Upper lobe of left lung (tissue), 6 donors: ENCODE measurements around the gene GABRG3. TPM values are rescaled to one million over a fixed set of nuclear protein-coding genes. Genes with fewer than 3 reads are reported as not detected.

Experiments
- ATAC-seq, 2 donors: fragments of 200-7000 bp; cut with Tn5 transposase; one replicate each; pipeline ENCODE4 v1.9.1; 2022; ENCODE audit warnings: mild to moderate bottlenecking in 2 of 2, moderate library complexity in 2 of 2; ENCODE audit not compliant: low FRiP score in 2 of 2
- DNase-seq, 2 donors: peaks; one replicate each; pipeline ENCODE4 v3.0.0-alpha.2; 2019 to 2020
- H3K27ac ChIP-seq, 4 donors: fragments of 200-600 bp; sonication (generic); one replicate each; pipeline ENCODE4 v1.5.1; 2016 to 2019
- H3K27me3 ChIP-seq, 4 donors: fragments of 200-600 bp; sonication (generic); one replicate each; pipeline ENCODE4 v1.5.1; 2017 to 2019
- H3K36me3 ChIP-seq, 4 donors: fragments of 200-600 bp; sonication (generic); one replicate each; pipeline ENCODE4 v1.5.1; 2016 to 2019
- H3K4me1 ChIP-seq, 4 donors: fragments of 200-600 bp; sonication (generic); one replicate each; pipeline ENCODE4 v1.5.1; 2018 to 2019
- H3K4me3 ChIP-seq, 4 donors: fragments of 200-600 bp; sonication (generic); one replicate each; pipeline ENCODE4 v1.5.1; 2017 to 2019; ENCODE audit warnings: mild to moderate bottlenecking in 2 of 4, moderate library complexity in 1 of 4
- H3K9me3 ChIP-seq, 4 donors: fragments of 200-600 bp; sonication (generic); one replicate each; pipeline ENCODE4 v1.5.1; 2018 to 2019
- CTCF ChIP-seq, 6 experiments: fragments of 450-650 bp in 4 of 6; fragments of 200-600 bp in 2 of 6; sonication (generic) in 2 of 6; IDR thresholded peaks; one replicate each; pipeline ENCODE4 v1.5.1; 2016 to 2019; ENCODE audit warnings: antibody characterized with exemption in 6 of 6
- EP300 ChIP-seq, 4 donors: sonication (generic); formaldehyde crosslinking; IDR thresholded peaks; one replicate each; pipeline ENCODE4 v1.5.1; 2017; ENCODE audit warnings: antibody characterized with exemption in 4 of 4, control low read depth in 2 of 4
- POLR2A ChIP-seq, 4 donors: fragments of 450-650 bp; IDR thresholded peaks; one replicate each; pipeline ENCODE4 v1.5.1; 2016 to 2017; ENCODE audit warnings: antibody characterized with exemption in 4 of 4, mild to moderate bottlenecking in 2 of 4
- POLR2AphosphoS5 ChIP-seq, 2 donors: sonication (generic); formaldehyde crosslinking; IDR thresholded peaks; one replicate each; pipeline ENCODE4 v1.5.1; 2017; ENCODE audit warnings: antibody characterized with exemption in 2 of 2
- WGBS, 2 donors: methylation state at CpG; one replicate each; pipeline ENCODE4 v1.1.5; 2017 to 2018; 5-methylcytosine and 5-hydroxymethylcytosine counted together
- total RNA-seq, 6 donors: library from RNA; depleted of rRNA in 4 of 6; stranded (reverse); fragments of >200 nt in 4 of 6; gene quantifications; one replicate each; pipeline versions ENCODE4 v1.1.0 to v1.2.1, GENCODE V29; 2016 to 2021
- donor health status: DM: no; HTN: no; CAD: no; lungs with moderate emphysema.
- donor health status: DM: no; HTN: yes; CAD: no; lungs with severe emphysema.

Gene GABRG3
- total RNA-seq, 6 donors from 2014 or later, result not detected

- Histone ChIP-seq H3K4me1 (no peaks in the 10 kb centered on the region), H3K36me3 (no peaks in the 10 kb centered on the region), H3K27ac (no peak overlapping the region), H3K27me3 (no peaks in the 10 kb centered on the region), H3K4me3 (no peak overlapping the region), H3K9me3 (peaks cover 0 to 10% (median 3%) of the 10 kb centered on the region in 4 donors)
- TF ChIP-seq POLR2AphosphoS5 (IDR thresholded peaks at IDR 0.05), result no peak
- no peak for TF ChIP-seq POLR2A (IDR thresholded peaks at IDR 0.05)
- TF ChIP-seq CTCF (IDR thresholded peaks at IDR 0.05), result no peak
- no peak for TF ChIP-seq EP300 (IDR thresholded peaks at IDR 0.05)
- no peak for ATAC-seq
- no peak for DNase-seq
- WGBS, 2 donors, result 76 to 79% methylated on average over 3 of the region's 3 CpGs
Measured at GRCh38 chr15:27563765-27564370, 592.9 kb downstream of the GABRG3 start.

GRCh38 chr15:27564656-27565055 lies 593.7 kb downstream of the GABRG3 start:
- no peak overlapping the region for H3K4me3 ChIP-seq
- no peak overlapping the region for H3K27ac ChIP-seq
- peak in 1 of 2 donors; percentile 51 for ATAC-seq
- WGBS, 2 donors, result 84% methylated on average over 2 of the region's 2 CpGs; no CpG with 5 or more reads in 1 of the 2 donors
- no peak for DNase-seq
- no peaks in the 10 kb centered on the region for H3K36me3 ChIP-seq
- no peaks in the 10 kb centered on the region for H3K27me3 ChIP-seq
- H3K9me3 ChIP-seq, result peaks cover 0 to 10% (median 0%) of the 10 kb centered on the region in 4 donors
- H3K4me1 ChIP-seq, result no peaks in the 10 kb centered on the region
- no peak for TF ChIP-seq POLR2A (IDR thresholded peaks at IDR 0.05)
- no peak for TF ChIP-seq EP300 (IDR thresholded peaks at IDR 0.05)
- TF ChIP-seq CTCF (IDR thresholded peaks at IDR 0.05), result no peak
- TF ChIP-seq POLR2AphosphoS5 (IDR thresholded peaks at IDR 0.05), result no peak

GRCh38 chr15:27570746-27571145 lies 599.8 kb downstream of the GABRG3 start:
- no peak for TF ChIP-seq POLR2A (IDR thresholded peaks at IDR 0.05)
- no peak for TF ChIP-seq CTCF (IDR thresholded peaks at IDR 0.05)
- TF ChIP-seq POLR2AphosphoS5 (IDR thresholded peaks at IDR 0.05), result no peak
- no peak for TF ChIP-seq EP300 (IDR thresholded peaks at IDR 0.05)
- Histone ChIP-seq H3K36me3 (no peaks in the 10 kb centered on the region), H3K27me3 (no peaks in the 10 kb centered on the region), H3K9me3 (no peaks in the 10 kb centered on the region), H3K4me3 (no peak overlapping the region), H3K27ac (no peak overlapping the region), H3K4me1 (no peaks in the 10 kb centered on the region)
- ATAC-seq, result no peak
- WGBS, 2 donors, result 37 to 41% methylated on average over 4 of the region's 4 CpGs
- DNase-seq, result no peak

GRCh38 chr15:27573805-27574485 lies 603.0 kb downstream of the GABRG3 start:
- TF ChIP-seq EP300 (IDR thresholded peaks at IDR 0.05), result no peak
- TF ChIP-seq POLR2A (IDR thresholded peaks at IDR 0.05), result no peak
- no peak for TF ChIP-seq CTCF (IDR thresholded peaks at IDR 0.05)
- ATAC-seq (no peak), DNase-seq (peak in 1 of 2 donors; percentile 58)
- Histone ChIP-seq H3K4me1 (no peaks in the 10 kb centered on the region), H3K4me3 (no peak overlapping the region), H3K36me3 (no peaks in the 10 kb centered on the region), H3K9me3 (no peaks in the 10 kb centered on the region), H3K27me3 (no peaks in the 10 kb centered on the region), H3K27ac (no peak overlapping the region)
- whole genome bisulfite sequencing, 2 donors, result 83 to 85% methylated on average over 26 of the region's 26 CpGs
